GM23338 (cell line): ENCODE measurements around the gene GOT2. TPM values are rescaled to one million over a fixed set of nuclear protein-coding genes. Genes with fewer than 3 reads are reported as not detected.

Source experiments
- ATAC-seq: fragments of 200-7000 bp; cut with Tn5 transposase; 3 replicates; pipeline ENCODE4 v1.9.1; 2020
- DNase-seq: peaks from one replicate; pipeline ENCODE4 v3.0.0-alpha.2; 2015; ENCODE audit warnings: low spot score
- H2AFZ ChIP-seq: fragments of 200-600 bp; sonication (generic); 2 replicates; pipeline ENCODE4 v1.8.0; 2016; ENCODE audit warnings: antibody characterized with exemption, mild to moderate bottlenecking, moderate library complexity
- H3F3A ChIP-seq: fragments of 200-600 bp; sonication (generic); replicated peaks from 2 replicates; pipeline ENCODE4 v1.8.0; 2017; ENCODE audit warnings: antibody characterized with exemption, mixed run types, low read depth
- H3K27ac ChIP-seq: fragments of 200-600 bp; sonication (generic); 2 replicates; pipeline ENCODE4 v1.6.1; 2016; ENCODE audit warnings: low read depth
- H3K27me3 ChIP-seq: fragments of 200-600 bp; sonication (generic); 2 replicates; pipeline ENCODE4 v1.8.0; 2016; ENCODE audit warnings: mild to moderate bottlenecking, mixed run types, moderate library complexity; ENCODE audit not compliant: insufficient read depth
- H3K36me3 ChIP-seq: fragments of 200-600 bp; sonication (generic); 2 replicates; pipeline ENCODE4 v1.8.0; 2016; ENCODE audit warnings: mild to moderate bottlenecking; ENCODE audit not compliant: insufficient read depth
- H3K4me1 ChIP-seq: fragments of 200-600 bp; sonication (generic); 2 replicates; pipeline ENCODE4 v1.8.0; 2016; ENCODE audit warnings: mild to moderate bottlenecking, moderate library complexity; ENCODE audit not compliant: insufficient read depth
- H3K4me2 ChIP-seq: fragments of 200-600 bp; sonication (generic); 2 replicates; pipeline ENCODE4 v1.7.1; 2017; ENCODE audit warnings: mixed run types
- H3K4me3 ChIP-seq: fragments of 200-600 bp; sonication (generic); 2 replicates; pipeline ENCODE4 v1.6.1; 2016; ENCODE audit warnings: mixed run types
- H3K79me2 ChIP-seq: fragments of 200-600 bp; sonication (generic); replicated peaks from 2 replicates; pipeline ENCODE4 v1.8.0; 2017; ENCODE audit warnings: mild to moderate bottlenecking; ENCODE audit not compliant: insufficient read depth
- H3K9me2 ChIP-seq: fragments of 200-600 bp; sonication (generic); 2 replicates; pipeline ENCODE4 v1.8.0; 2017; ENCODE audit not compliant: insufficient read depth
- H4K20me1 ChIP-seq: fragments of 200-600 bp; sonication (generic); replicated peaks from 2 replicates; pipeline ENCODE4 v1.8.0; 2017; ENCODE audit warnings: mild to moderate bottlenecking; ENCODE audit not compliant: insufficient read depth
- H3K27ac Mint-ChIP-seq: 2 replicates; pipeline ENCODE4 v1.8.0; 2020; ENCODE audit warnings: inconsistent platforms, mild to moderate bottlenecking, moderate library complexity, mixed read lengths
- H3K27me3 Mint-ChIP-seq: 3 replicates; pipeline ENCODE4 v1.8.0; 2022; ENCODE audit warnings: low read depth, mild to moderate bottlenecking, moderate library complexity, mixed read lengths, inconsistent platforms; ENCODE audit not compliant: insufficient read depth, poor library complexity
- H3K36me3 Mint-ChIP-seq: 3 replicates; pipeline ENCODE4 v1.8.0; 2021; ENCODE audit warnings: low read depth, mild to moderate bottlenecking, inconsistent platforms, moderate library complexity, mixed read lengths
- H3K4me1 Mint-ChIP-seq: 3 replicates; pipeline ENCODE4 v1.8.0; 2020; ENCODE audit warnings: mild to moderate bottlenecking, inconsistent platforms, mixed read lengths
- H3K4me3 Mint-ChIP-seq: 3 replicates; pipeline ENCODE4 v1.8.0; 2021; ENCODE audit warnings: moderate library complexity, mild to moderate bottlenecking, inconsistent platforms, mixed read lengths
- H3K9me3 Mint-ChIP-seq: 3 replicates; pipeline ENCODE4 v1.8.0; 2020; ENCODE audit warnings: moderate library complexity, mild to moderate bottlenecking, inconsistent platforms, mixed read lengths
- CREB1 ChIP-seq: fragments of 250-450 bp; sonication (Bioruptor Pico); IDR thresholded peaks from 2 replicates; pipeline ENCODE4 v1.5.0; 2020; ENCODE audit warnings: low read depth, mild to moderate bottlenecking, moderate library complexity
- EZH2phosphoT487 ChIP-seq: fragments of 200-600 bp; sonication (generic); IDR thresholded peaks from one replicate; pipeline ENCODE4 v1.8.1; 2018; ENCODE audit warnings: antibody characterized with exemption; ENCODE audit not compliant: unreplicated experiment
- JUNB ChIP-seq: IDR thresholded peaks from one replicate; pipeline ENCODE4 v1.6.1; 2016; ENCODE audit warnings: antibody characterized with exemption; ENCODE audit not compliant: unreplicated experiment
- NANOG ChIP-seq: IDR thresholded peaks from 2 replicates; pipeline ENCODE4 v1.6.1; 2016; ENCODE audit warnings: antibody characterized with exemption, borderline replicate concordance
- POLR2AphosphoS5 ChIP-seq: IDR thresholded peaks from 2 replicates; pipeline ENCODE4 v1.6.1; 2016; ENCODE audit warnings: antibody characterized with exemption, low read depth
- REST ChIP-seq: IDR thresholded peaks from one replicate; pipeline ENCODE4 v1.6.1; 2018; ENCODE audit warnings: antibody characterized with exemption; ENCODE audit not compliant: unreplicated experiment
- STAT1 ChIP-seq: IDR thresholded peaks from one replicate; pipeline ENCODE4 v1.6.1; 2016; ENCODE audit warnings: antibody characterized with exemption; ENCODE audit not compliant: unreplicated experiment
- ZNF114 ChIP-seq: fragments of 250-450 bp; sonication (Bioruptor Pico); IDR thresholded peaks from 2 replicates; pipeline ENCODE4 v1.5.0; 2020; ENCODE audit warnings: mild to moderate bottlenecking, moderate library complexity
- ZNF331 ChIP-seq: fragments of 250-450 bp; sonication (Bioruptor Pico); IDR thresholded peaks from 2 replicates; pipeline ENCODE4 v1.5.0; 2020; ENCODE audit warnings: low read depth, mild to moderate bottlenecking, moderate library complexity
- polyA plus RNA-seq: library from polyadenylated mRNA; unstranded; fragments of >200 nt; fragmentation: Nextera tagmentation; extraction: Ambion mirVana; gene quantifications from 2 replicates; pipeline ENCODE4 v1.2.1, GENCODE V29; 2016
- total RNA-seq: library from RNA; depleted of rRNA; stranded (reverse); fragments of >200 nt; shearing (Covaris generic); gene quantifications from 2 replicates; pipeline ENCODE4 v1.2.3, GENCODE V29; 2014
- TF ChIP-seq, protein P1 (sequence below), 2 experiments: fragments of 200-600 bp in 1 of 2; sonication (generic) in 1 of 2; conservative IDR thresholded peaks; 2 replicates each; pipeline versions ENCODE4 v1.5.1 to v1.6.1; 2016 to 2017; ENCODE audit warnings: antibody characterized with exemption in 2 of 2, low read depth in 2 of 2, mild to moderate bottlenecking in 2 of 2, moderate library complexity in 1 of 2
- TF ChIP-seq, protein P2 (sequence below): IDR thresholded peaks from 2 replicates; pipeline ENCODE4 v1.6.1; 2016; ENCODE audit warnings: antibody characterized with exemption

The GOT2 gene
- total and polyA plus RNA-seq, 2 experiments from 2014 or later = 133 to 205 TPM

- TF ChIP-seq, protein P1, sequence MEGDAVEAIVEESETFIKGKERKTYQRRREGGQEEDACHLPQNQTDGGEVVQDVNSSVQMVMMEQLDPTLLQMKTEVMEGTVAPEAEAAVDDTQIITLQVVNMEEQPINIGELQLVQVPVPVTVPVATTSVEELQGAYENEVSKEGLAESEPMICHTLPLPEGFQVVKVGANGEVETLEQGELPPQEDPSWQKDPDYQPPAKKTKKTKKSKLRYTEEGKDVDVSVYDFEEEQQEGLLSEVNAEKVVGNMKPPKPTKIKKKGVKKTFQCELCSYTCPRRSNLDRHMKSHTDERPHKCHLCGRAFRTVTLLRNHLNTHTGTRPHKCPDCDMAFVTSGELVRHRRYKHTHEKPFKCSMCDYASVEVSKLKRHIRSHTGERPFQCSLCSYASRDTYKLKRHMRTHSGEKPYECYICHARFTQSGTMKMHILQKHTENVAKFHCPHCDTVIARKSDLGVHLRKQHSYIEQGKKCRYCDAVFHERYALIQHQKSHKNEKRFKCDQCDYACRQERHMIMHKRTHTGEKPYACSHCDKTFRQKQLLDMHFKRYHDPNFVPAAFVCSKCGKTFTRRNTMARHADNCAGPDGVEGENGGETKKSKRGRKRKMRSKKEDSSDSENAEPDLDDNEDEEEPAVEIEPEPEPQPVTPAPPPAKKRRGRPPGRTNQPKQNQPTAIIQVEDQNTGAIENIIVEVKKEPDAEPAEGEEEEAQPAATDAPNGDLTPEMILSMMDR (conservative IDR thresholded peaks at IDR 0.05; ENCODE audit: low read depth in 2 of 2) = no peak
- TF ChIP-seq NANOG (no peak), POLR2AphosphoS5 (no peak), EZH2phosphoT487 (no peak), ZNF114 (CRISPR knock-in tag) (no peak), REST (no peak), CREB1 (CRISPR knock-in tag) (no peak), JUNB (no peak)
- TF ChIP-seq, protein P2, sequence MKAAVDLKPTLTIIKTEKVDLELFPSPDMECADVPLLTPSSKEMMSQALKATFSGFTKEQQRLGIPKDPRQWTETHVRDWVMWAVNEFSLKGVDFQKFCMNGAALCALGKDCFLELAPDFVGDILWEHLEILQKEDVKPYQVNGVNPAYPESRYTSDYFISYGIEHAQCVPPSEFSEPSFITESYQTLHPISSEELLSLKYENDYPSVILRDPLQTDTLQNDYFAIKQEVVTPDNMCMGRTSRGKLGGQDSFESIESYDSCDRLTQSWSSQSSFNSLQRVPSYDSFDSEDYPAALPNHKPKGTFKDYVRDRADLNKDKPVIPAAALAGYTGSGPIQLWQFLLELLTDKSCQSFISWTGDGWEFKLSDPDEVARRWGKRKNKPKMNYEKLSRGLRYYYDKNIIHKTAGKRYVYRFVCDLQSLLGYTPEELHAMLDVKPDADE = no peak
Measured at GRCh38 chr16:58732545-58733247, 1.4 kb downstream of the GOT2 start (continued).

GRCh38 chr16:58730724-58731370 lies 3.3 kb downstream of the GOT2 start:
- peaks cover 23% of the 10 kb centered on the region for H3K36me3 Mint-ChIP-seq
- H3K4me3 Mint-ChIP-seq = no peak overlapping the region
- Histone ChIP-seq H3K4me3 (no peak overlapping the region), H3K4me2 (no peak overlapping the region), H4K20me1 (peaks cover 26% of the 10 kb centered on the region), H3K4me1 (peaks cover 13% of the 10 kb centered on the region; the same call in 1 of the 2 replicates), H3F3A (no peaks in the 10 kb centered on the region), H2AFZ (no peak overlapping the region), H3K27ac (peak overlapping the region; percentile 42; the same call in 1 of the 2 replicates), H3K79me2 (peaks cover 78% of the 10 kb centered on the region), H3K36me3 (no peaks in the 10 kb centered on the region), H3K27me3 (no peaks in the 10 kb centered on the region), H3K9me2 (no peaks in the 10 kb centered on the region)
- ATAC-seq = no peak
- DNase-seq = no peak
- no peak overlapping the region for H3K27ac Mint-ChIP-seq
- H3K9me3 Mint-ChIP-seq = no peaks in the 10 kb centered on the region
- H3K4me1 Mint-ChIP-seq = peaks cover 12% of the 10 kb centered on the region
- TF ChIP-seq NANOG = no peak
- no peak for TF ChIP-seq ZNF331
- TF ChIP-seq STAT1 = no peak
- no peak for TF ChIP-seq CREB1 (CRISPR knock-in tag)
- TF ChIP-seq REST = no peak
- TF ChIP-seq, protein P1 (conservative IDR thresholded peaks at IDR 0.05; ENCODE audit: low read depth in 2 of 2) = no peak
- no peak for TF ChIP-seq JUNB
- H3K27me3 Mint-ChIP-seq = peaks cover 6% of the 10 kb centered on the region
